Measurements from ENCODE around the gene TRERF1. TPM values are rescaled to one million over a fixed set of nuclear protein-coding genes. Genes with fewer than 3 reads are reported as not detected.

Gene TRERF1
- total and polyA plus RNA-seq, 2 of the 4 experiments (the other 2 are of a cell fraction), result 6.3 to 9.9 TPM

DNA sequence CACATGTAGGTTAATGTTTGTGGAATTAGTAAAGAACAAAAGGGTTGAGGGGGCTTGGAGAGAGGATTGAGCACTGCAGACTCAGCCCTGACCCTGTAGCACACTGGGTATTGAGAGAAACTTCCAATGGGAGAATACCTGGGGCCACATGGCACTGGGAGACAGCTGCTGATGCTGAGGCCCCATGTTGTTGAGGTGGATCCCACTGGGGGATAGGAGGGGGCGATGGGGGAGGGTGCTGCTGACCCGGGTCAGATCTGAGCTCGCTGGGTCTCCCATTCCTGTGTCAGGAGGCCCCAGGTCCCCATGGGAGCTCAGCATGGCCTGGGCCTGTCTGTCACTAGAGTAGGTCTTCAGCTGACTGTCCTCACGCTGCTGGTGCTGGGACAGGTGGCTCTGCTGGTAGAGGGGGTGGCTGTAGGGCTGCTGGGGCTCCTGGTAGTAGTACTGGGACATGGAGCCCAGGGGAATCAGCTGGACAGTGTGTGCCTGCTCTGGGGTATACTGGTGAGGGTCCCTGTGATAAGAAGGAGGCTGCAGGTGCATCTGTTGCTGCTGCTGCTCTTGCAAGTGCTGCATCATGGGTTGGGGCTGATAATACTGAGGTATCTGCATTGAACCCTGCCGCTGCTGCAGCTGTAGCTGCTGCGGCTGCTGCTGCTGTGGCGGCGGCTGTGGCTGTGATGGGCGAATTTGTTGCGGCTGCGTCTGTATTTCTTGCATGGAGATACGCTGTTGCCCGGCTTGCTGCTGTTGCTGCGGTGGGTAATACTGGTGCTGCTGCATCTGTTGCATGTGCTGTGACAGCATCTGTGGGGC, 183.5 kb downstream of the TRERF1 start:
- H3K9me3 ChIP-seq (ENCODE audit: control insufficient read depth, insufficient read depth, low read length), result no peaks in the 10 kb centered on the region
- CTCF ChIA-PET, result no interaction called here
- DNase-seq (no peak), ATAC-seq (ENCODE audit: low read depth) (no peak)
- no peaks in the 10 kb centered on the region for H3K27me3 ChIP-seq (ENCODE audit: control insufficient read depth, insufficient read depth, low read length)
- H3K18ac ChIP-seq (ENCODE audit: low read depth, low read length), result no peak overlapping the region
- H3K4ac ChIP-seq (ENCODE audit: low read depth, low read length), result no peak overlapping the region
- no peak overlapping the region for H2BK20ac ChIP-seq (ENCODE audit: low read depth, low read length)
- no peak overlapping the region for H2AK5ac ChIP-seq (ENCODE audit: low read depth, low read length)
- H2BK5ac ChIP-seq (ENCODE audit: low read depth, low read length, poor library complexity, severe bottlenecking), result no peak overlapping the region
- H3K14ac ChIP-seq (replicated peaks; ENCODE audit: low read depth, low read length), result no peak overlapping the region
- no peak overlapping the region for H4K5ac ChIP-seq (ENCODE audit: low read depth, low read length)
- in situ Hi-C loops (cut with MboI; ENCODE audit: low sequenced_read_pairs), result no loop called here
- no peak overlapping the region for H3K4me3 ChIP-seq (ENCODE audit: insufficient read depth, low read depth, low read length)
- H4K8ac ChIP-seq (ENCODE audit: low read depth in 2 of 2, low read length in 2 of 2), result no peak overlapping the region
- intact Hi-C loops (cut with micrococcal nuclease), result no loop called here
- peaks cover 32% of the 10 kb centered on the region for H3K36me3 ChIP-seq (ENCODE audit: control insufficient read depth, insufficient read depth, low read length)
- no peaks in the 10 kb centered on the region for H4K20me1 ChIP-seq (ENCODE audit: insufficient read depth, low read length)
- dilution Hi-C loops (cut with HindIII; ENCODE audit: low sequenced_read_pairs, unreplicated experiment), result no loop called here
- no peak overlapping the region for H3K9ac ChIP-seq (ENCODE audit: low read depth, low read length)
- peaks cover 29% of the 10 kb centered on the region for H3K9me1 ChIP-seq (ENCODE audit: insufficient read depth, low read length)
- POLR2A ChIA-PET (ENCODE audit: unreplicated experiment), result no interaction called here
- no TSS peak for BruUV-seq (replicated peaks)
- no peak overlapping the region for H2BK120ac ChIP-seq (ENCODE audit: low read depth, low read length)
- H2AFZ ChIP-seq (replicated peaks; ENCODE audit: low read length, poor library complexity), result no peak overlapping the region
- 98% methylated on average over 7 of the region's 14 CpGs; no CpG with 5 or more reads in 1 of the 2 experiments for WGBS, 2 experiments (ENCODE audit: extremely low coverage in 2 of 2, insufficient read length in 1 of 2)
- no peak overlapping the region for H3K56ac ChIP-seq (ENCODE audit: extremely low read depth, insufficient read depth, low read length)
- no peak overlapping the region for H3K4me2 ChIP-seq (ENCODE audit: low read depth, low read length)
- H3K27ac ChIP-seq (ENCODE audit: insufficient read depth, low read length), result no peak overlapping the region
- H4K91ac ChIP-seq (ENCODE audit: insufficient read depth, low read depth, low read length), result no peak overlapping the region
- TF ChIP-seq USF2 (IDR thresholded peaks at IDR 0.05; ENCODE audit: low read depth, low read length), result no peak
- TF ChIP-seq BHLHE40 (IDR thresholded peaks at IDR 0.05; ENCODE audit: low read depth, low read length), result no peak
- no peak for TF ChIP-seq CHD1 (IDR thresholded peaks at IDR 0.05; ENCODE audit: low read depth, low read length)
- TF ChIP-seq FOS (IDR thresholded peaks at IDR 0.05; ENCODE audit: low read depth, low read length), result no peak
- no peak for TF ChIP-seq MXI1 (IDR thresholded peaks at IDR 0.05; ENCODE audit: borderline replicate concordance, low read depth, low read length)
- TF ChIP-seq RAD21 (IDR thresholded peaks at IDR 0.05; ENCODE audit: low read length), result no peak
- no peak for TF ChIP-seq ELK1 (IDR thresholded peaks at IDR 0.05; ENCODE audit: borderline replicate concordance, low read depth, low read length)
- TF ChIP-seq MAZ (IDR thresholded peaks at IDR 0.05; ENCODE audit: borderline replicate concordance, low read depth, low read length), result no peak
- TF ChIP-seq CEBPB (IDR thresholded peaks at IDR 0.05; ENCODE audit: low read depth, low read length), result no peak
- no peak for TF ChIP-seq NFE2L2 (IDR thresholded peaks at IDR 0.05; ENCODE audit: low read depth, low read length)
- TF ChIP-seq SMC3 (IDR thresholded peaks at IDR 0.05; ENCODE audit: low read depth, low read length), result no peak
- no peak for TF ChIP-seq RCOR1 (IDR thresholded peaks at IDR 0.05; ENCODE audit: insufficient replicate concordance, low read length)
- TF ChIP-seq MAFK (IDR thresholded peaks at IDR 0.05; ENCODE audit: low read depth, low read length), result no peak
- no peak for TF ChIP-seq RFX5 (IDR thresholded peaks at IDR 0.05; ENCODE audit: low read depth, low read length)
- TF ChIP-seq CTCF (conservative IDR thresholded peaks at IDR 0.05; ENCODE audit: low read depth, low read length), result no peak
- TF ChIP-seq POLR2A (IDR thresholded peaks at IDR 0.05; ENCODE audit: low read depth, low read length), result no peak
- peaks cover 12% of the 10 kb centered on the region for H3K4me1 ChIP-seq (ENCODE audit: control insufficient read depth, insufficient read depth, low read length)
- no peak overlapping the region for H3K23ac ChIP-seq (ENCODE audit: low read depth, low read length)
- peaks cover 15 to 55% of the 10 kb centered on the region in 2 experiments for H3K79me1 ChIP-seq (ENCODE audit: low read depth in 1 of 2, low read length in 2 of 2)
- no peak overlapping the region for H2BK15ac ChIP-seq (ENCODE audit: low read depth, low read length)
- H2AK9ac ChIP-seq (replicated peaks; ENCODE audit: low read depth, low read length, poor library complexity), result no peak overlapping the region

Data from IMR-90 (cell line).